ENCODE measurements around the gene PRR12. TPM values are rescaled to one million over a fixed set of nuclear protein-coding genes. Genes with fewer than 3 reads are reported as not detected.

PRR12 gene
- total RNA-seq, 1 donor from 2014 or later: 7.8 TPM

DNA sequence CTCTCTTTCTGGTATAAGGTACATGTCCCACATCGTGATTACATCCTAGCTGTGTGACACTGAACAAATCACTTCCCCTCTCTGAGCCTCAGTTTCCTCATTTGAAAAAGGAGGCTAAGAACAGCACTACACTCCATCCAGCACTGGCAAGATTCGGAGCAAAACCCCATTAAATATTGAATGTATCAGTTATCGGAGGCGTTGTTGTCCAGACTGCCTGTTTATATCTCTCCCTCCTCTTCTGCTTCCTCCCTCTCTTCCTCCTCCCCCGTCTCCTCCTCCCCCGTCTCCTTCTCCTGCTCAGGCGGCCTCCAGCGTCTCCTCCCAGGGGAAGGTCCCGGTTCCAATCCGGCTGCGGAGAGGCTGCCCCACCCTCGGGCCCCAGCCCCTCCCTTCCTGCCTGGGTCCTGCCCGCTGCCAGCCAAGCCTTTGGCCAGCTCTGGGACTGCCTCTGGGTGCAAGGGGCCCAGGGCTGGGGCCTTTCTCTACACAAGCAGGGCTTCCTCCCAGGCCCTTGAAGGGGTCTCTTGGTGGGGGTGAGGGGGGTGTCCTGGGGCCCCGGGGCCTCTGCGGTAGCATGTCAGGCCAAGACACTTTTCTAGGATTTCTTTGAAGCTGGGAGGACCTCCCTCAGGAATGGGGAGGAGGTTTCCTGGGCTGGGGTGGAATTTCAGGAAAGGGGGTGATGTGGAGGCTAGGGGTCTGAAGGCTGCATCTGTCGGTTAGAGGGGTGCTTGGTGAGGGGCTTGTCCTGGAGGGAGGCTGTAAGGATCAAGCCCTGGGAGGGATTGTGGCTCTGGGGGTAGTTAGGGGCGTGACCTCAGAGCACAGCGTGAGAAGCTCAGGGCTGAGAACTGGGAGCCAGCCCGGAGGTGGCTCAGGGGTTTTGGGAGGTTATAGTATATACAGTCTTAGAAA is 47.1 kb downstream of the PRR12 start:
- no peak for DNase-seq (ENCODE audit: low read depth)
- peak overlapping the region; percentile 86 for H3K4me3 ChIP-seq (ENCODE audit: low read depth, low read length)
- TF ChIP-seq, protein P1, sequence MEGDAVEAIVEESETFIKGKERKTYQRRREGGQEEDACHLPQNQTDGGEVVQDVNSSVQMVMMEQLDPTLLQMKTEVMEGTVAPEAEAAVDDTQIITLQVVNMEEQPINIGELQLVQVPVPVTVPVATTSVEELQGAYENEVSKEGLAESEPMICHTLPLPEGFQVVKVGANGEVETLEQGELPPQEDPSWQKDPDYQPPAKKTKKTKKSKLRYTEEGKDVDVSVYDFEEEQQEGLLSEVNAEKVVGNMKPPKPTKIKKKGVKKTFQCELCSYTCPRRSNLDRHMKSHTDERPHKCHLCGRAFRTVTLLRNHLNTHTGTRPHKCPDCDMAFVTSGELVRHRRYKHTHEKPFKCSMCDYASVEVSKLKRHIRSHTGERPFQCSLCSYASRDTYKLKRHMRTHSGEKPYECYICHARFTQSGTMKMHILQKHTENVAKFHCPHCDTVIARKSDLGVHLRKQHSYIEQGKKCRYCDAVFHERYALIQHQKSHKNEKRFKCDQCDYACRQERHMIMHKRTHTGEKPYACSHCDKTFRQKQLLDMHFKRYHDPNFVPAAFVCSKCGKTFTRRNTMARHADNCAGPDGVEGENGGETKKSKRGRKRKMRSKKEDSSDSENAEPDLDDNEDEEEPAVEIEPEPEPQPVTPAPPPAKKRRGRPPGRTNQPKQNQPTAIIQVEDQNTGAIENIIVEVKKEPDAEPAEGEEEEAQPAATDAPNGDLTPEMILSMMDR (conservative IDR thresholded peaks at IDR 0.05; ENCODE audit: low read depth, low read length): no peak

DNA sequence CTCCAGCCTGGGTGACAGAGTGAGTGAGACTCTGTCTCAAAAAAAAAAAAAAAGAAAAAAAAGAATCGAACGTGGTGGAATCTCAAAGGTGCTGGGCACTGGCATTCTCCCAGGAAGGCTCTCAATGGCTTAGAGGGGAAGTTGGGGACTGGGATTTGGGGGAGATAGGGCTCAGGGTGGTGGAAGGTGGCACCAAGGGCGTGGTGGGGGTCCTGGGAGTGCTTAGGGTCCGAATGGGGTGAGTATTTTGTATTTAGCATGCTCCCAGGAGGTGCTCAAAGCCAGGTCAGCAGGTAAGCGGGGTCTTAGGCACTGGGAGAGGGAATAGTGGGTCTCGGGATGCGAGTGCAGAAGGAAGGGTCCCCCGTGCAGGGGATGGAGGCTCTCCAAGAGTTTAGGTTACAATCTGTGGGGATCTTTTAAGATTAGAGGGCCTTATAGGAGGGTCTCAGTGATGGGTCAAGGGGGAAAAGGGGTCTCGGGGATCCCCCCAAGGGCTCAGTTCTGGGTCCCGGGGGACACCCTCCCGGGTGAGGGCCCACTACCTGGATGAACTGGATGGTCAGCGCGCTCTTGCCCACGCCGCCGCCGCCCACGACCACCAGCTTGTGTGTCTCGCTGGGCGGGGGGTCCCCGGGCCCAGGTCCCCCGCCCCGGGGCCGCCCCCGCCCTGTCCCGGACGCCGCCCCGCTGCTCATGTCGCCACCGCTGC is 48.6 kb downstream of the PRR12 start:
- no peak for DNase-seq (ENCODE audit: low read depth)

DNA sequence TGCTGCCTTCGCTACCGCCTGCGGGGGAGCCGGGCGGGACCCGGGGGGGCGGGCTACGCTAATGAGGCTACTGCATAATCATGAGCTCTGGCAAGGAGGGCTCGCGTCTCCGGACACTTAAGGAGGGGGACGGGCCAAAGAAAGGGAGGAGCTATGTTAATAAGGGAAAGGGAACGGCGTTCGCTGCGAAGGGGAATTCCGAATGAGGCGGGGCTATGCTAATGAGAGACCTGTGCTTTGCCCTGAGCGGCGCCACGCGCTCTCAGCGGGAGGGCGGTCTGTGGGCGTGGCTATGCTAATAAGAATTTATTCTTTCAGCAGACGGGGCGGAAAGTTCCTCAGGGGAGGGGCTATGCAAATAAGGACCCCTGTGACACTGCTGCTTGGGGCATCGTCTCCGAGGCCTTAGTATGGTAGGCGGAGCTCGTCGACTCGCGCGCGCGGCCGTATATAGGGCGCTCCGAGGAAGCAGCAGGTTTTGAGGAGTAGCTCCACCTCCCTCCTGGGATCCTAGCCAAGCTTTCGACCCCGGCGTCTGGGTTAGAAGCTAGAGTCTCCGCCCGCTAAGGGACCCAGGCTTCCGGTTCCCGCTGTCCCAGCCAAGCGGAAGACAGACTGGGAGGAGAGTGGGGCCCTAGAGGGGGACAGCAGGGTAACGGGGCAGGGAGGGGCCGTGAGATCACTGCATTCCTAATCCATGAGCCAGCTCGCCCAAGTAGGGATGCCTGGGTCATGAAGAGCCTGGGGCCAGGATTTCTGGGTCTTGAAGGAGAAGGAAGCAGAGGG is 49.3 kb downstream of the PRR12 start, which contains the start of gene RRAS:
Gene RRAS (minus strand): TSS at position 31 of the 786 bp plus-strand sequence. CDS start 45 bp downstream, outside the sequence.
- TF ChIP-seq, protein P1 (conservative IDR thresholded peaks at IDR 0.05; ENCODE audit: low read depth, low read length): no peak
- peak; percentile 98 for DNase-seq (ENCODE audit: low read depth)
- peak within 1 kb of the TSS; percentile 86 for H3K4me3 ChIP-seq (ENCODE audit: low read depth, low read length)

More for the DNA sequence above, 48.6 kb downstream of the PRR12 start:
- TF ChIP-seq, protein P1 (conservative IDR thresholded peaks at IDR 0.05; ENCODE audit: low read depth, low read length): no peak
- peak overlapping the region; percentile 86 for H3K4me3 ChIP-seq (ENCODE audit: low read depth, low read length)

DNA sequence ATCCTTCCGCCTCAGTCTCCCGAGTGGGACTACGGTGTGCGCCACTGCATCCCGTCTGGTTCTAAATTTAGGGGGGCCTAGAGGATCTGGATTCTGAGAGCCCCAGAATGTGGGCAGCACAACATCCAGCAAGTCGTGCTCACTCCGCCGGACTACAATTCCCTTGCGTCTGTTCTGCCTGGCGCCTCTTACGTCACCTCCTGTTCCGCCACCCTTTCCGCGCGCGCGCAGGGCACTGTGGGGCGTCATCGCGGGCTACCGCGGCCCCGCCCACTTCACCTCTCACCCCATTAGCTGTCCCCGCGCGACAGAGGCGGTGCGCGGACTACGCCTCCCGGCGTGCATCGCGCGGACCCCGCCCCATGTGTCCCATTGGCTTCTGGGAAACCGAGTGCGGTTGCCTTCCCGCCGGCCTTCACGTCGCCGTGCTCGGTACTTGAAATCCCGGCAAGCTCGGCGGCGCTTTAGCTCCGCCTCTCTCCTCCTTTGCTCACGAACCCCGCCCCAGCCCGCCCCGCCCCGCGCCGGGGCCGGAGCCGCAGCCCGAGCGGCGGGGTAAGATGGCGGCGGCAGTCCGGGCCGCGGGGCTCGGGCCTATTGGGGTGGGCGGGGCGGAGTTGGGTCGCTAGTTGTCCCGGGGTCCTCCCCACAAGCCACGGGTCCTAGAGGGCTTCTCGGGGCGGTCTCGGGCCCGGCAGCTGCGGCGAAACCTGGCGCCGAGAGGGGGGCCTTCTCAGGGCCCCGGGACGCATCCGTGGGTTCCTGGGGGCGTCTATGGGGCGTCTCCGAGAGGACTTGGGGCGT is 50.9 kb downstream of the PRR12 start, which contains the start of gene SCAF1:
Gene SCAF1 (plus strand): TSS at position 522 of the 804 bp plus-strand sequence. CDS start 2,818 bp downstream, outside the sequence.
- TF ChIP-seq, protein P1 (conservative IDR thresholded peaks at IDR 0.05; ENCODE audit: low read depth, low read length): no peak
- peak within 1 kb of the TSS; percentile 100 for H3K4me3 ChIP-seq (ENCODE audit: low read depth, low read length)
- DNase-seq (ENCODE audit: low read depth): peak; percentile 82

DNA sequence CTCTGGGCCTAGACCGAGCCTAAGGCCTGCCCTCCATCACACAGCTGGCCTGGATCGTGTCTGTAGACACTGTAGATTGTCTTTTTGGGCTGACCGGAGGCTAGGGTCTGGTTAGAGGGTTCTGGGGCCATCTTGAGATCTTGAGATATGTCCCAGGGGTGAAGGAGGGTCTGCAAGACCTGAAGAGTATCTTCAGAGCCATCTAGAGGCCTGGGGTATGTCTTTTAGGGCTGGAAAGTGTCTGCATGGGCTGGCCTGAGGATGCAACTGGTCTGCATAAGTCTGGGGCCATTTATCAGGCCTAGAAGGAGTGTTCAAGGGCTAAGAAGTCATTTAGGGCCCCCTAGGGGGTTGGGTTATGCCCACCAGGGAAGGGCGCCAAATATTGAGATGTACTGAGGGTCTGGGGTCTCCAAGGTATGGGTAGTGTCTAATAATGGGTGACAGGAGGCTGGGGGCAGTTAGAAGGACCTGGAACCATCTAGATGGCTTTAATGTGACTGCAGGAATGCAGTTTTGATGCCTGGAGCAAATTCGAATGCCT is 51.6 kb downstream of the PRR12 start:
- peak overlapping the region; percentile 100 for H3K4me3 ChIP-seq (ENCODE audit: low read depth, low read length)
- no peak for DNase-seq (ENCODE audit: low read depth)
- TF ChIP-seq, protein P1 (conservative IDR thresholded peaks at IDR 0.05; ENCODE audit: low read depth, low read length): no peak

Data from epithelial cell of proximal tubule (primary cell).